SK-N-SH (cell line): ENCODE data around the gene CD36. TPM values are rescaled to one million over a fixed set of nuclear protein-coding genes. Genes with fewer than 3 reads are reported as not detected.

ENCODE experiments used
- CTCF ChIA-PET: fragments of 300-600, 350-600 bp; formaldehyde crosslinking; extraction: SDS; loops from one replicate; lab custom pipeline; 2021; lab: Yijun Ruan, JAX
- POLR2A ChIA-PET: fragments of 350-600 bp; sonication (Branson Sonifier 250); formaldehyde crosslinking; extraction: SDS; loops from one replicate; lab custom pipeline; 2020; ENCODE audit warnings: antibody characterized with exemption, inconsistent platforms; lab: Yijun Ruan, JAX
- DNase-seq: peaks from one replicate; pipeline ENCODE4 v3.0.0; 2012
- H2AFZ ChIP-seq: fragments of 200-600 bp; sonication (generic); 2 replicates; pipeline ENCODE4 v1.8.1; 2016; ENCODE audit warnings: antibody characterized with exemption, mild to moderate bottlenecking, low read depth
- H3F3A ChIP-seq: fragments of 200-600 bp; sonication (generic); replicated peaks from 2 replicates; pipeline ENCODE3; 2016; ENCODE audit warnings: antibody characterized with exemption, mild to moderate bottlenecking; ENCODE audit not compliant: insufficient read depth
- H3K27ac ChIP-seq, 2 experiments: fragments of 200-500 bp in 1 of 2; fragments of 200-600 bp in 1 of 2; sonication (Bioruptor generic) in 1 of 2; sonication (generic), shearing (Covaris generic) in 1 of 2; 2 replicates each; pipeline versions ENCODE4 v1.5.1 to v1.6.1; 2014 to 2016; ENCODE audit warnings: low read depth in 2 of 2, inconsistent platforms in 1 of 2, low read length in 1 of 2, mild to moderate bottlenecking in 1 of 2, mixed read lengths in 1 of 2
- H3K27me3 ChIP-seq: fragments of 200-600 bp; sonication (generic), shearing (Covaris generic); 2 replicates; pipeline ENCODE4 v1.6.1; 2016; ENCODE audit warnings: mixed run types; ENCODE audit not compliant: insufficient read depth
- H3K36me3 ChIP-seq, 2 experiments: fragments of 200-500 bp in 1 of 2; fragments of 200-600 bp in 1 of 2; sonication (Bioruptor generic) in 1 of 2; sonication (generic) in 1 of 2; replicated peaks in 1 of 2; 2 replicates each; pipeline versions ENCODE3 to v1.5.1; 2014 to 2016; ENCODE audit warnings: low read length in 1 of 2, mild to moderate bottlenecking in 1 of 2; ENCODE audit not compliant: insufficient read depth in 2 of 2, control insufficient read depth in 1 of 2
- H3K4me1 ChIP-seq, 2 experiments: fragments of 200-500 bp in 1 of 2; fragments of 200-600 bp in 1 of 2; sonication (Bioruptor generic) in 1 of 2; sonication (generic), shearing (Covaris generic) in 1 of 2; 2 replicates each; pipeline versions ENCODE4 v1.5.1 to v1.6.1; 2014 to 2016; ENCODE audit warnings: low read depth in 1 of 2, low read length in 1 of 2, mixed run types in 1 of 2; ENCODE audit not compliant: insufficient read depth in 2 of 2, control insufficient read depth in 1 of 2
- H3K4me2 ChIP-seq: fragments of 200-600 bp; sonication (generic), shearing (Covaris generic); 2 replicates; pipeline ENCODE4 v1.6.1; 2017; ENCODE audit warnings: mixed run types
- H3K4me3 ChIP-seq, 2 experiments: fragments of 200-500 bp in 1 of 2; fragments of 200-600 bp in 1 of 2; sonication (Bioruptor generic) in 1 of 2; sonication (generic), shearing (Covaris generic) in 1 of 2; 2 replicates each; pipeline versions ENCODE4 v1.5.1 to v1.8.1; 2014 to 2016; ENCODE audit warnings: low read depth in 2 of 2, inconsistent platforms in 1 of 2, low read length in 1 of 2, mild to moderate bottlenecking in 1 of 2, mixed read lengths in 1 of 2, moderate library complexity in 1 of 2
- H3K79me2 ChIP-seq: fragments of 200-600 bp; sonication (generic); 2 replicates; pipeline ENCODE4 v1.8.1; 2017; ENCODE audit warnings: mild to moderate bottlenecking; ENCODE audit not compliant: insufficient read depth
- H3K9ac ChIP-seq: fragments of 200-600 bp; sonication (generic); 2 replicates; pipeline ENCODE4 v1.6.1; 2017; ENCODE audit warnings: mixed run types
- H3K9me2 ChIP-seq: fragments of 200-600 bp; sonication (generic); 2 replicates; pipeline ENCODE4 v1.6.1; 2017; ENCODE audit warnings: mixed run types
- H3K9me3 ChIP-seq: fragments of 200-600 bp; sonication (generic); 2 replicates; pipeline ENCODE4 v1.6.1; 2017; ENCODE audit warnings: mixed run types, mild to moderate bottlenecking, moderate library complexity
- H4K20me1 ChIP-seq: fragments of 200-600 bp; sonication (generic); 2 replicates; pipeline ENCODE4 v1.6.1; 2017; ENCODE audit warnings: mild to moderate bottlenecking, mixed run types; ENCODE audit not compliant: insufficient read depth
- CHD2 ChIP-seq: fragments of 150-350 bp; IDR thresholded peaks from 2 replicates; pipeline ENCODE4 v1.6.1; 2018; ENCODE audit warnings: low read length; ENCODE audit not compliant: partially characterized antibody
- ELF1 ChIP-seq: IDR thresholded peaks from 2 replicates; pipeline ENCODE4 v1.4.0; 2012
- EP300 ChIP-seq, 2 experiments: IDR thresholded peaks; 2 replicates each; pipeline versions ENCODE4 v1.4.0 to v1.6.1; 2012; ENCODE audit warnings: borderline replicate concordance in 1 of 2, low read depth in 1 of 2, low read length in 1 of 2
- GABPA ChIP-seq: IDR thresholded peaks from 2 replicates; pipeline ENCODE4 v1.4.0; 2012; ENCODE audit warnings: low read depth, mild to moderate bottlenecking
- JUND ChIP-seq: IDR thresholded peaks from 2 replicates; pipeline ENCODE4 v1.4.0; 2012
- MAX ChIP-seq: IDR thresholded peaks from 2 replicates; pipeline ENCODE4 v1.4.0; 2012; ENCODE audit warnings: low read depth
- MEF2A ChIP-seq: IDR thresholded peaks from 2 replicates; pipeline ENCODE4 v1.4.0; 2012; ENCODE audit warnings: low read depth, borderline replicate concordance
- PBX3 ChIP-seq: IDR thresholded peaks from 2 replicates; pipeline ENCODE4; 2012
- RCOR1 ChIP-seq: fragments of 150-350 bp; IDR thresholded peaks from 2 replicates; pipeline ENCODE4 v1.6.1; 2017; ENCODE audit warnings: antibody characterized with exemption, low read length
- SIN3A ChIP-seq: IDR thresholded peaks from 2 replicates; pipeline ENCODE4 v1.6.1; 2012; ENCODE audit warnings: low read depth, mild to moderate bottlenecking, low read length, moderate library complexity, borderline replicate concordance
- SMC3 ChIP-seq: IDR thresholded peaks from 2 replicates; pipeline ENCODE4 v1.6.1; 2012; ENCODE audit warnings: low read depth, low read length, improper control_type of control experiment
- TAF1 ChIP-seq: IDR thresholded peaks from 2 replicates; pipeline ENCODE4 v1.6.1; 2012; ENCODE audit warnings: low read depth, mild to moderate bottlenecking, low read length, moderate library complexity, borderline replicate concordance
- TEAD4 ChIP-seq: IDR thresholded peaks from 2 replicates; pipeline ENCODE4 v1.4.0; 2012; ENCODE audit warnings: mild to moderate bottlenecking, borderline replicate concordance; ENCODE audit not compliant: insufficient read depth
- USF2 ChIP-seq: fragments of 150-350 bp; IDR thresholded peaks from 2 replicates; pipeline ENCODE4 v1.6.1; 2017; ENCODE audit warnings: antibody characterized with exemption, low read length, low read depth, borderline replicate concordance
- WGBS: methylation state at CpG from one replicate; pipeline ENCODE4 v1.1.6; 2017; ENCODE audit warnings: low lambda C conversion rate; 5-methylcytosine and 5-hydroxymethylcytosine counted together
- polyA plus RNA-seq, 3 experiments: library from polyadenylated mRNA; depleted of rRNA; stranded (reverse); fragments of >200 nt; gene quantifications; 2 replicates each; pipeline ENCODE4 v1.2.3, GENCODE V29; 2012

CD36 gene
- polyA plus RNA-seq, 1 of the 3 experiments (the other 2 are of a cell fraction): 0.10 TPM

GRCh38 chr7:80643336-80643915, 5.0 kb downstream of the CD36 start:
- Histone ChIP-seq H4K20me1 (no peaks in the 10 kb centered on the region), H3K4me2 (no peak overlapping the region), H3K9me2 (no peaks in the 10 kb centered on the region), H3K27ac (no peak overlapping the region), H3K27me3 (no peaks in the 10 kb centered on the region), H3K4me1 (peaks cover 0 to 9% of the 10 kb centered on the region in 2 experiments; a peak in 2 of 4 replicates), H2AFZ (no peak overlapping the region), H3K36me3 (no peaks in the 10 kb centered on the region), H3K9me3 (peaks cover 14% of the 10 kb centered on the region), H3F3A (peaks cover 5% of the 10 kb centered on the region), H3K4me3 (no peak overlapping the region), H3K79me2 (no peaks in the 10 kb centered on the region), H3K9ac (no peak overlapping the region)
- WGBS: 82% methylated on average over 5 of the region's 5 CpGs
- ChIA-PET CTCF (interaction anchor here (0.9 to 1.7 kb wide), 3 partner anchors 15 to 508 kb away, joined by 3 to 11 read pairs (median 4); partner anchors contain the start of gene GNAI1), POLR2A (no interaction called here)
- TF ChIP-seq SIN3A (no peak), GABPA (no peak), EP300 (IDR thresholded peaks at IDR 0.05; ENCODE audit: borderline replicate concordance in 1 of 2, low read depth in 1 of 2, low read length in 1 of 2) (no peak), PBX3 (no peak), TAF1 (no peak), RCOR1 (no peak), CHD2 (no peak), ELF1 (no peak), TEAD4 (no peak), MAX (no peak), MEF2A (no peak), USF2 (no peak)
- no peak for DNase-seq

GRCh38 chr7:80644054-80644453, 5.6 kb downstream of the CD36 start:
- Histone ChIP-seq H3K4me3 (no peak overlapping the region), H3K9ac (no peak overlapping the region), H3K9me3 (peaks cover 11% of the 10 kb centered on the region), H2AFZ (no peak overlapping the region), H3K36me3 (no peaks in the 10 kb centered on the region), H3K27me3 (no peaks in the 10 kb centered on the region), H3K79me2 (no peaks in the 10 kb centered on the region), H3K4me2 (no peak overlapping the region)
- ChIA-PET POLR2A (no interaction called here), CTCF (no interaction called here)
- TF ChIP-seq SIN3A (no peak), ELF1 (no peak), SMC3 (no peak), JUND (no peak)
- TF ChIP-seq, all 33 proteins: peak for 0
- Histone ChIP-seq H4K20me1 (no peaks in the 10 kb centered on the region), H3K4me1 (peaks cover 0 to 9% of the 10 kb centered on the region in 2 experiments; a peak in 2 of 4 replicates), H3K9me2 (no peaks in the 10 kb centered on the region), H3K27ac (no peak overlapping the region), H3F3A (peaks cover 5% of the 10 kb centered on the region)
- 86% methylated on average over 1 of the region's 1 CpG for WGBS
- no peak for DNase-seq
